HG03139 (cell line): ENCODE results near the gene CCDC88A.
"Not testable (repeated sequence)": the region's sequence is repeated elsewhere in the genome, so short reads cannot be mapped to it uniquely, and the experiment has no call there.

Experiments used
- ATAC-seq: cut with Tn5 transposase; IDR thresholded peaks from one replicate; pipeline ENCODE4 v1.9.1; 2021; ENCODE audit not compliant: unreplicated experiment

The CCDC88A gene

GRCh38 chr2:55419679-55420438 lies at the start of gene CCDC88A:
CCDC88A (minus strand) TSS chr2:55419856; CDS start chr2:55419079, 777 bp downstream.
- peak; percentile 83 for ATAC-seq

- no peak for ATAC-seq
Observed at GRCh38 chr2:55461679-55462078, 42.0 kb upstream of the CCDC88A start.

GRCh38 chr2:55460562-55460961 lies 40.9 kb upstream of the CCDC88A start:
- ATAC-seq: no peak

- no peak for ATAC-seq
Observed at GRCh38 chr2:55459714-55460274, 40.1 kb upstream of the CCDC88A start.

- ATAC-seq: no peak
Observed at GRCh38 chr2:55459279-55459678, 39.6 kb upstream of the CCDC88A start.

GRCh38 chr2:55454121-55454520 lies 34.5 kb upstream of the CCDC88A start:
- no peak for ATAC-seq

- no peak for ATAC-seq
Observed at GRCh38 chr2:55452879-55453278, 33.2 kb upstream of the CCDC88A start.

- no peak for ATAC-seq
Observed at GRCh38 chr2:55451699-55452098, 32.0 kb upstream of the CCDC88A start.

GRCh38 chr2:55450014-55450413 lies 30.4 kb upstream of the CCDC88A start:
- not testable (repeated sequence) for ATAC-seq

GRCh38 chr2:55442045-55442760 lies 22.5 kb upstream of the CCDC88A start:
- ATAC-seq: not testable (repeated sequence)

GRCh38 chr2:55441280-55441892 lies 21.7 kb upstream of the CCDC88A start:
- no peak for ATAC-seq

- no peak for ATAC-seq
Observed at GRCh38 chr2:55439101-55439397, 19.4 kb upstream of the CCDC88A start.

- ATAC-seq: no peak
Observed at GRCh38 chr2:55438391-55439100, 18.9 kb upstream of the CCDC88A start.

GRCh38 chr2:55437515-55438390 lies 18.1 kb upstream of the CCDC88A start:
- no peak for ATAC-seq

- ATAC-seq: no peak
Observed at GRCh38 chr2:55431982-55432627, 12.4 kb upstream of the CCDC88A start.

- no peak for ATAC-seq
Observed at GRCh38 chr2:55430211-55430975, 10.7 kb upstream of the CCDC88A start.

- no peak for ATAC-seq
Observed at GRCh38 chr2:55428258-55428657, 8.6 kb upstream of the CCDC88A start.

GRCh38 chr2:55425431-55425831 lies 5.8 kb upstream of the CCDC88A start:
- no peak for ATAC-seq
